Activated naive CD4-positive, alpha-beta T cell treated with anti-CD3 and anti-CD28 coated beads, Interleukin-2, amount 10 ng/mL, durations not matched to agents 7 days and 5 days (primary cell): ENCODE data around the gene SCAANT1.

Experiments
- CTCF ChIA-PET: fragments of 350-600 bp; sonication (Branson Sonifier 250); formaldehyde crosslinking; loops from one replicate; lab custom pipeline; 2021; ENCODE audit warnings: antibody characterized with exemption; lab: Charles Lee
- DNase-seq: peaks from one replicate; pipeline ENCODE4 v3.0.0-alpha.2; 2020
- H3K27ac Mint-ChIP-seq: one replicate; pipeline ENCODE4 v1.8.0; 2021; ENCODE audit warnings: mild to moderate bottlenecking, moderate library complexity, mixed read lengths
- H3K27me3 Mint-ChIP-seq: one replicate; pipeline ENCODE4 v1.8.0; 2021; ENCODE audit warnings: mild to moderate bottlenecking, mixed read lengths
- H3K36me3 Mint-ChIP-seq: one replicate; pipeline ENCODE4 v1.8.0; 2021; ENCODE audit warnings: mixed read lengths
- H3K4me1 Mint-ChIP-seq: one replicate; pipeline ENCODE4 v1.8.0; 2021; ENCODE audit warnings: mixed read lengths
- H3K4me3 Mint-ChIP-seq: one replicate; pipeline ENCODE4 v1.8.0; 2021; ENCODE audit warnings: mild to moderate bottlenecking, moderate library complexity, mixed read lengths
- H3K9me3 Mint-ChIP-seq: one replicate; pipeline ENCODE4 v1.8.0; 2021; ENCODE audit warnings: mixed read lengths

Gene SCAANT1

DNA sequence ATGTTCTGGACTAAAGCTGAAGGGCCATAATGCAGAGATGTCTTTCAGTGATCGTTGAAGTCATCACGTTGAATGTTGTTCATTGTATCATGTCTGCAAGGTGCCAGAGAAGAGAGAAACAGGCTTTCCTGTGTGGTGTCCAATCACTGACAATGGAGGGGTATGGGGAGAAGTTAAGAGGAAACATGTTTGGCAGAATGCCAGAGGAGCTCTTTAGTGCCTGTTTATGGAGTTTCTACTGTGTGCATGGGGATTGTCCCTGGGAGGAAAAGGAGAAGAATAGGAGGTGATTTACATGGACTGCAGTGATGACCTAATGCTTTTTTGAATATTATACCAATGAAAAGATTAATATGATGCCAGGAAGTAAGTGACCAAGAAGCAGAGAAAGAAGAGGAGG lies 11.7 kb downstream of the SCAANT1 start:
- Mint-ChIP-seq H3K27ac (peak overlapping the region; percentile 15), H3K27me3 (no peaks in the 10 kb centered on the region), H3K4me1 (peaks cover 17% of the 10 kb centered on the region), H3K36me3 (peaks cover 34% of the 10 kb centered on the region), H3K9me3 (no peaks in the 10 kb centered on the region), H3K4me3 (no peak overlapping the region)
- CTCF ChIA-PET: interaction anchor here (0.6 kb wide), 1 partner anchor 58 kb away, joined by 3 read pairs; no protein-coding TSS in a partner anchor
- no peak for DNase-seq

DNA sequence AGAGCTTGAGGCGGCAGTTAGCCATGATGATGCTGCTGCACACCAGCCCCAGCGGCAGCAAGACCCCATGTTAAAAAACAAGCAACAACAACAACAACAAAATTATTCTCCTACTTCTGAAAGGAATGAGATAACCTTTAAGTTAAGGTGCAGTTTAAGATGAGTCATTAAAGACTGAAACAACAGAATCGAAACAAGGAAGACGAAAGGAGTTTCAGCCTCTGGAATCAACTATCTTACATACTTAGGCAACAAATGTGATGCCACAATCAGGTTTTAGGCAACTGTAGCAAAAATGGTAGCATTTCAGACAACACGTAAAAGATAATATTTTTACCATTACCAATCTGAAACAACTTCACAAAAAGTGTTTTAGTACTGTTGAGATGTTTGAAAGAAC lies 12.2 kb downstream of the SCAANT1 start:
- Mint-ChIP-seq H3K4me1 (peaks cover 21% of the 10 kb centered on the region), H3K4me3 (no peak overlapping the region), H3K9me3 (no peaks in the 10 kb centered on the region), H3K27me3 (no peaks in the 10 kb centered on the region), H3K27ac (peak overlapping the region; percentile 15), H3K36me3 (peaks cover 34% of the 10 kb centered on the region)
- DNase-seq: no peak
- CTCF ChIA-PET: interaction anchor here (0.6 kb wide), 1 partner anchor 58 kb away, joined by 3 read pairs; no protein-coding TSS in a partner anchor

DNA sequence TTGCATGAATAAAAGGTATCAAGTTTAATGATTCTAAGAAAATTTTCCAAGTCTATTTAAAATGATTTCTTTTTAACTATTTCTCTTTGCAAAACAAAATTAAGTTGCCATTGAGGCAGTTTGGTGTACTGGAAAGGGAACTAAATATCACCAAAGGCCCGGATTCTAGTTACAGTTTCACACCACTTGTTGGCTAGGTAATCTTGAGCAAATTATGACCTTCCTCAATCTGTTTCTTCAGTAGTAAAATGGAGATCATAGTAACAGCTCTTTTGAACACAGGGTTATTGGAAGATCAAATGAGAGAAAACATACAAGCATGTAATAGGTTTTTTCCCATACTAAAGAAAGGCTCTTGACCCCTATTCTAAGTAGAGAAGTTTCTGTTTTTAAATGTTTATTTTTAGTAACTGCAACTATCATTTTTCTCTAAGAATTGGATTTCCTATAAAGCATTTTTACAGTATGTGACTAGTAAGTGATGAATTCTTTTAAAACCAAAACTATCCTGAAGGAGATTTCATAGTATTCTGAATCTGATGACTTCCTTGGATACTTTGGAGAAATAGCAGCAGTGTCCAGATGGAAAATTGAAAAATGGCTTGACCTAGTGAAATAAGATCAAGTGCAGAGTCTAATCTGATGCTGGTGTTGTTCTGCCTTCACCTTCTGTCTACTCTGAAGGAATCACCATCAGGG lies 15.7 kb downstream of the SCAANT1 start:
- peaks cover 27% of the 10 kb centered on the region for H3K4me1 Mint-ChIP-seq
- no peak for DNase-seq
- H3K36me3 Mint-ChIP-seq: peaks cover 32% of the 10 kb centered on the region
- H3K9me3 Mint-ChIP-seq: no peaks in the 10 kb centered on the region
- H3K27me3 Mint-ChIP-seq: no peaks in the 10 kb centered on the region
- no peak overlapping the region for H3K27ac Mint-ChIP-seq
- CTCF ChIA-PET: no interaction called here
- H3K4me3 Mint-ChIP-seq: no peak overlapping the region

DNA sequence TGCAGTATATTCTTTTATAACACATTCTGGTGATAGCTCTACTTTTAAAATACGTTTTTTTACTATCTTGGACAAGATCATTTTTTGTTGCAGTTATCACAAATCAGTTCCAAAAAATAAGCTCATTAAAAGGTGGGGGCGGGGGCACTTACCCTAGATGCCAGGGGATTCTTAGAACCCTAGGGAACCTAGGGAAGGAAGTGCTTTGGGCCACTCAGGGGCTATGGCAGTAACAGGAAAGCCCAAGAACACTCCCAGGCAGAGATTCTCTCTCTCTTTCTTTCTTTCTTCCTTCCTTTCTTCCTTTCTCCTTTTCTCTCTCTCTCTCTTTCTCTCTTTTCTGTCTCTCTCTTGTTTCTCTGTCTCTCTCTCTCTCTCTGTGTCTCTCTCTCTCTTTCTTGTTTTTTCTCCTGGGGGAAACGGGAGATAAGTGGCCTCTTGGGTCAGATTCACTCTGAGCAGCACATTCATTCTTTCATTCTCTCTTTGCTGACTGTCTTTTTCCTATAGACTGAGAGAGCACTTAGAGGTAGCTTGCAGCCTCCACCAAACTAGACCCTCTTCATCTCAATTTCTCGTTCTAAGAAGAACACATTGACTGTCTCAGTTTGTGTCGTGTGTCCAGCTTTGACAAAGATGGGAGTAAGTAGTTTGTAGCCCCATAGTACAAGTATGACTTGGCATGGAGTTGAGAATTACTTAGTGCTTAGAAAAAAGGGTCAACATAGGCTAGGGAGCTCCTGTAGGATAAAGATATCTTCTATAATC lies 16.6 kb downstream of the SCAANT1 start:
- no peaks in the 10 kb centered on the region for H3K27me3 Mint-ChIP-seq
- H3K4me1 Mint-ChIP-seq: peaks cover 27% of the 10 kb centered on the region
- no peak for DNase-seq
- peaks cover 29% of the 10 kb centered on the region for H3K36me3 Mint-ChIP-seq
- CTCF ChIA-PET: no interaction called here
- no peaks in the 10 kb centered on the region for H3K9me3 Mint-ChIP-seq
- no peak overlapping the region for H3K27ac Mint-ChIP-seq
- H3K4me3 Mint-ChIP-seq: no peak overlapping the region

DNA sequence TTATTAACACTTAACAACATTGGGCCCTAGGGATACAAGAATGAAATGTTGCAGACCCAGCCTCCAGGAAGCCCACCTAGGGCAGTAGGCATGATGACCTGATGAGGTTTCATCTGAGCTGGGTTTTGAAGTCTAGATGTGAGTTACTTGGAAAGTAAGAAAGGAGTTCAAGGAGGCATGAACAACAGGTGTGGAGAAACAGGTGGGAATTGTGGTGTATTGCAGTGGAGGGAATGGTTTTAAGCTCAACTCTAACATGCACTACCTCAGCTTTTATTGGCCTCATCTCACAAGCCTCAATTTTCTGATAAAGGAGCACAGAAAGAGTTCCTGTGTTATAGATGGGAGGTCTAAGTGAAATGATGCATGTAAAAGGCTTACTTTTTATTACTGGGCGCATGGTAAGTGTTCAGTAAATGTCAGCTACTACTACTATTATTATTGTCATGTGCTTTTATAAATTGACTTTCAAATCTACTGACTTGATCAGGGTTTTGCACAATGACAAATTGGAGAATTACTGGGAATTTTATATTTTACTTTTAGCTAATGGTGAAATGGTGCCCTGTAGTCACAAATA lies 19.3 kb downstream of the SCAANT1 start:
- CTCF ChIA-PET: no interaction called here
- no peak for DNase-seq
- H3K4me1 Mint-ChIP-seq: peaks cover 19% of the 10 kb centered on the region
- no peaks in the 10 kb centered on the region for H3K27me3 Mint-ChIP-seq
- H3K9me3 Mint-ChIP-seq: no peaks in the 10 kb centered on the region
- peaks cover 14% of the 10 kb centered on the region for H3K36me3 Mint-ChIP-seq
- no peak overlapping the region for H3K27ac Mint-ChIP-seq
- no peak overlapping the region for H3K4me3 Mint-ChIP-seq

DNA sequence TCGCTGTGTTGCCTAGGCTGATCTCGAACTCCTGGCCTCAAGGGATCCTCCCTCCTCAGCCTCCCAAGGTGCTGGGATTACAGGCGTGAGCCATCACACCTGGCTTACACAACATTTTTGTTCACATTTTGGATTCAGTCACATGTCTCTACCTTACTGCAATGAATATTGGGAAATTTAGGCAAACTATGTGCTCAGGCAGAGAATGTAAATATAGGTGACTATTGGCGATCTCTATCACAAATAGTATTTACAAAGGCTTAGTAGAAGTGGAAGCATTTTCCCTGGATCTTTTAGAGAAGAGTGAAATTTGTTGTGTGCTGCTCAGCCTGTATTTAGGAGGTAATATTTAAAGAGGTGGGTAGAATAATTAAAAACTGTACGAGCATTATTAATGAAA lies 20.7 kb downstream of the SCAANT1 start:
- Mint-ChIP-seq H3K4me3 (no peak overlapping the region), H3K36me3 (peaks cover 13% of the 10 kb centered on the region), H3K9me3 (no peaks in the 10 kb centered on the region), H3K27me3 (no peaks in the 10 kb centered on the region), H3K27ac (no peak overlapping the region), H3K4me1 (peaks cover 25% of the 10 kb centered on the region)
- DNase-seq: no peak
- CTCF ChIA-PET: no interaction called here

DNA sequence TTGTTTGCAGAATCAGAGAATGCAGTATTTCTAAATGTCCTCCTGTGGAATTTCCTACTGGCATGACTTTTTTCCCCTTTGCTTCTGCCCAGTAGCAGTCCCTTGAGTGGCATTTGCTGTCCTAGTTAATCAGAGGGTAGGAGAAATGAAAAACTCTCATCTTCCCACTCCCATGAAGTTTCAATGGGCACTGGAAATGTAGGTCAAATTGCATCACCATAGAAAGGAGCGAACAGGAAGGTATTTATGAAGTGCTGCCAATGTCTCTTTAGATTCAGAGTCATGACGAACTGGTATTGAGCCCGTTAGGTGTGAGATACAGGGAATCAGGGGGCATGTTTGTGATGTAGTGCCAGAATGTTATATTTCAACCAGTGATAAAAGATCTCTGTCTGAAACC lies 25.3 kb downstream of the SCAANT1 start:
- Mint-ChIP-seq H3K27ac (no peak overlapping the region), H3K27me3 (no peaks in the 10 kb centered on the region), H3K36me3 (peaks cover 8% of the 10 kb centered on the region), H3K4me3 (no peak overlapping the region), H3K9me3 (no peaks in the 10 kb centered on the region), H3K4me1 (peaks cover 20% of the 10 kb centered on the region)
- CTCF ChIA-PET: interaction anchor here (1.2 kb wide), 1 partner anchor 537 kb away, joined by 3 read pairs; no protein-coding TSS in a partner anchor
- no peak for DNase-seq

DNA sequence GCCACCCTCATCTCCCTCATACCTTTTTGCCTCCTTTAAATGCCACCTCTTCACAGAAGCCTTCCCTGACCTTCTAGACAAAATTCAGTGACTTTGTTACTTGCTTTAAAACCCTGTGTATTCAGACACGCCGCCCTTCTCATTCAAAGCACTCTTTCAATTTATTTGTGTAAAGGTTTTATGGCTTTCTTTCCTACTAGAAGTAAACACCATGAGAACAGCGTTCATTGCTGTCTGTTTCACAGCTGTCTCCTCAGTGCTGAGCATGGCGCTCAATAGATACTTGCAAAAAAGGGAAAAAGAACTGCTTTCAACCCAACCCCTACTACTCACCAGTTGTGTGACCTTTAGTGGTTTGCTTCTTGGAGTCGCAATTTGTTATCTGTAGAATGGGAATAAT lies 31.5 kb downstream of the SCAANT1 start:
- Mint-ChIP-seq H3K36me3 (peaks cover 13% of the 10 kb centered on the region), H3K4me3 (no peak overlapping the region), H3K4me1 (peaks cover 33% of the 10 kb centered on the region), H3K9me3 (no peaks in the 10 kb centered on the region), H3K27ac (no peak overlapping the region), H3K27me3 (no peaks in the 10 kb centered on the region)
- no peak for DNase-seq
- CTCF ChIA-PET: no interaction called here

DNA sequence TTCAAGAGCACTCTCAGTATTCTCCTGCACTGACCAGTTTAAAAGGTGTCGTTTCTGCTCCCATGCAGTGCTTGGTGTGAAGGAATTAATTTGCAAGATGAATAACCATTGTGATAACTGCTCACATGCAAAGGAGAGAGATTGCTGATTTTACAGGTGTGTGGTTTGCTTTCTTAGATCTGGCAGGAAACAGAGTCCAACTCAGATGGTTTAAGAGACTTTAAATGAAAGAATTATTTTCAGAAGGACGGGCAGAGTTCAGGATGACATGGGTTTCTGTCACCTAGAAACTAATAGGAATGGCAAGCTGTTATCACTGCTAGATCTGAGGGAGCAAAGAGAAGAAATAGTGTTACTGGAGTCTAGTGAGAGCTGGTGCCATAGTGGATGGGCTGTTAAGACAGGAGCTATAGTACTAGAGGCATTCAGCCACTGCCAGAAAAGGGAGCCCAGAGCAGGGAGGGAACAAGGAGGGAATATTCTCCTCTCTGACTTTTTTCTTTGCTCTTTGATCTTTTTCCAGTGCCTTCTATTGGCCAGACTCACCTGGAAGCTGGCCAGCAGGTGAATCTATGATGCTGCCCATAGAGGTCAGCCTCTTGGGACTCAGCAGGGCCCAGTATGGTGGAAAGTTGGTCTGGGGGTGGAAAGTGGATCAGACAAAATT lies 33.7 kb downstream of the SCAANT1 start:
- Mint-ChIP-seq H3K27ac (no peak overlapping the region), H3K36me3 (peaks cover 25% of the 10 kb centered on the region), H3K9me3 (no peaks in the 10 kb centered on the region), H3K4me1 (peaks cover 32% of the 10 kb centered on the region), H3K4me3 (no peak overlapping the region), H3K27me3 (no peaks in the 10 kb centered on the region)
- DNase-seq: no peak
- CTCF ChIA-PET: no interaction called here

DNA sequence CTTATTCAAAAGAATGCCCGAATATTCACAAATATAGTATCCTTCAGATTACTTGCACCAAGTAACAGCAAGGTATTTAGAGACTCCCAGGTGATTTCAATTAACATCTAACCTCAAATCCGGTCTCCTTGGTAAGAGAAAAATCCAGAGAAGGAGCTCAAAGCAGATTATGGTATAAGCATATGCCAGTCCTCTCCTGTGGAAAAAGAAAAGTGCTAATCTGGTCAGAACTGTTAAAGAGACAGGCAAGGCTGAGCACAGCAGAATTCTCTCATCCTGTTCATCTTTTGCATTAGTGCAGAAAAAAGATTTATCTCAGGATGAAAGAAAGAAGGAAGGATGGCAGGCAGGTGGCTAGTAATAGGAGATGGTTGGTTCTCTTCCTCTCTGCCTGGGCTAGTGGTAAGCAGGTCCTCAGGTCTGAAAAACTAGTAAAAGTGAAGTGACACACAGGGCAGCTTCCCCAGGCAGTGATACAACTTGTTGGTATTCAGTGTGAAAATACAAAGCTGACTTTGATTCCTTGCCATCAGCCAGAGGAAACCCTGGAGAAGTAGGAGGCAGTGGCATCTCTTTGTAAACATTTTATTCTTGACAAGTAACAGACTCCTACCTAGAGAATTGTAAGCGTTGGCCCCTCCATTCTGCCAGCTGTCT lies 34.3 kb downstream of the SCAANT1 start:
- Mint-ChIP-seq H3K4me1 (peaks cover 32% of the 10 kb centered on the region), H3K27me3 (no peaks in the 10 kb centered on the region), H3K9me3 (no peaks in the 10 kb centered on the region), H3K4me3 (no peak overlapping the region), H3K27ac (no peak overlapping the region), H3K36me3 (peaks cover 25% of the 10 kb centered on the region)
- CTCF ChIA-PET: no interaction called here
- no peak for DNase-seq

DNA sequence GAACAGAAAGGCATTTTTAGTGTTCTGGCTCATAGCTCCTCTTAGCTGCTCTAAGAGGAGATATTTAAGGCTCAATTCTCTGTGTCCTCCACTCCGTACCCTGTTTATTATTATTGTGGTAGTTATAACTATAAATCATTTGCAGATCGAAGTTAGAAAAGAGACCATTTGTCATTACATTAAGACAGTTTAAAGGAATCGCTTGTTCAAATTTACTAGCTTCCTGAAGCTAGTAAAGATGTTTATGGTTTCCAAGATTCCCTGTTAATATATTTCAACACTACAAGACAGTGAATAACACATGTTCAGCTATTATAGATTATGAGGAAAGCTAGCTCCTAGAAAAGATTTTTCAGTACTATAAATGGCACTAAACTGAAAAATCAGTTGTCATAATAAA lies 35.9 kb downstream of the SCAANT1 start:
- peaks cover 24% of the 10 kb centered on the region for H3K36me3 Mint-ChIP-seq
- H3K27ac Mint-ChIP-seq: no peak overlapping the region
- H3K4me3 Mint-ChIP-seq: no peak overlapping the region
- no peaks in the 10 kb centered on the region for H3K9me3 Mint-ChIP-seq
- H3K4me1 Mint-ChIP-seq: peaks cover 39% of the 10 kb centered on the region
- no peak for DNase-seq
- CTCF ChIA-PET: no interaction called here
- H3K27me3 Mint-ChIP-seq: no peaks in the 10 kb centered on the region

DNA sequence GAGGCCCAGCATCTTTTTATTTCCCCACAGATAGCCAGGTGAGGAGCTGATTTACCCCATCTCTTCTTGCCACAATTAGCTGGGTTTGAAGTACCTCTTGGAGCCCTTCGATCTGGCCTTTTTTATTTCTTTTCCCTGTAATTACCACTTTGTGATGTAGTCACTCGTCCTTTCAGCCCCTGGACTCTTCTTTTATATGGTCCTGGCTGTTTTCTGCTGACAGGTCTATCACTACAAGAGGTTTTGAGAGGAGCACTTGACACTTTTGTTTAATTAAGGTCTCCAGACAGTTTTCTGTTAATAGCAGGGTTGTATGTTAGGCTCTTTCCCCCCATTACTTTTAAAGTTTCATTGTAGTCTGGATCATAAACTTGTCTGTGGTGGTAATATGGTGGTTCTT lies 36.7 kb downstream of the SCAANT1 start:
- no peaks in the 10 kb centered on the region for H3K27me3 Mint-ChIP-seq
- H3K4me3 Mint-ChIP-seq: no peak overlapping the region
- H3K27ac Mint-ChIP-seq: no peak overlapping the region
- H3K4me1 Mint-ChIP-seq: peaks cover 44% of the 10 kb centered on the region
- no peak for DNase-seq
- H3K9me3 Mint-ChIP-seq: no peaks in the 10 kb centered on the region
- CTCF ChIA-PET: interaction anchor here (0.6 kb wide), 1 partner anchor 566 kb away, joined by 3 read pairs; no protein-coding TSS in a partner anchor
- H3K36me3 Mint-ChIP-seq: peaks cover 21% of the 10 kb centered on the region

DNA sequence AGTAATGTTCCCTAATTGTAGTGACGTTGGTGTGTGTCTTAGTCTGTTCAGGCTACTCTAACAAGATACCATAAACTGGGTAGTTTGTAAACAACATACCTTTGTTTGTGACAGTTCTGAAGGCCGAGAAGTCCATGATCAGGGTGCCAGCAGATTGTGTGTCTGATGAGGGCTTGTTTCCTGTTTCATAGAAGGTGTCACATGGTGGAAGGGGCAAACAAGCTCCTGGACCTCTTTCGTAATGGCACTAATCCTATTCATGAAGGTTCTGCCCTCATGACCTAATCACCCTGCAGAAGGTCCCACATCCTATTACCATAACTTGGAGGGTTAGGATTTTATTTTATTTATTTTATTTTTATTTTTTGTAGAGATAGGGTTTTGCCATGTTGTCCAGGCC lies 37.4 kb downstream of the SCAANT1 start:
- no peak overlapping the region for H3K4me3 Mint-ChIP-seq
- H3K27ac Mint-ChIP-seq: no peak overlapping the region
- H3K4me1 Mint-ChIP-seq: peaks cover 42% of the 10 kb centered on the region
- no peaks in the 10 kb centered on the region for H3K27me3 Mint-ChIP-seq
- H3K36me3 Mint-ChIP-seq: peaks cover 19% of the 10 kb centered on the region
- no peak for DNase-seq
- no peaks in the 10 kb centered on the region for H3K9me3 Mint-ChIP-seq
- CTCF ChIA-PET: no interaction called here
